Right lobe of liver (tissue), 6 donors: Measurements from ENCODE around the gene RANBP1. TPM values are rescaled to one million over a fixed set of nuclear protein-coding genes. Genes with fewer than 3 reads are reported as not detected.

Experiments used
- ATAC-seq, 4 donors: fragments of 200-7000 bp; cut with Tn5 transposase; one replicate each; pipeline ENCODE4 v1.9.1; 2020; ENCODE audit warnings: mild to moderate bottlenecking in 4 of 4, moderate library complexity in 4 of 4
- DNase-seq, 3 donors: peaks; one replicate each; pipeline ENCODE4 v3.0.0-alpha.2; 2020
- H3K27ac ChIP-seq, 3 donors: fragments of 200-600 bp; one replicate each; pipeline ENCODE4 v1.8.0; 2022
- H3K27me3 ChIP-seq, 2 donors: fragments of 200-600 bp; one replicate each; pipeline ENCODE4 v1.8.0; 2022
- H3K36me3 ChIP-seq, 4 donors: fragments of 200-600 bp; sonication (generic) in 1 of 4; one replicate each; pipeline versions ENCODE4 v1.5.1 to v1.8.0; 2017 to 2022; ENCODE audit warnings: control low read depth in 1 of 4
- H3K4me1 ChIP-seq, 4 donors: fragments of 200-600 bp; sonication (generic) in 1 of 4; one replicate each; pipeline versions ENCODE4 v1.5.1 to v1.8.0; 2017 to 2022; ENCODE audit warnings: control low read depth in 1 of 4
- H3K4me3 ChIP-seq, 3 donors: fragments of 200-600 bp; one replicate each; pipeline ENCODE4 v1.8.0; 2022
- H3K9me3 ChIP-seq, 4 donors: fragments of 200-600 bp; sonication (generic) in 1 of 4; one replicate each; pipeline versions ENCODE4 v1.5.1 to v1.8.0; 2017 to 2022; ENCODE audit warnings: control low read depth in 1 of 4
- CTCF ChIP-seq, 4 donors: fragments of 200-600 bp in 3 of 4; fragments of 450-650 bp in 1 of 4; IDR thresholded peaks; one replicate each; pipeline versions ENCODE4 v1.5.1 to v1.8.0; 2016 to 2022; ENCODE audit warnings: antibody characterized with exemption in 4 of 4, mild to moderate bottlenecking in 2 of 4
- POLR2A ChIP-seq: fragments of 450-650 bp; IDR thresholded peaks from one replicate; pipeline ENCODE4 v1.6.1; 2017; ENCODE audit warnings: antibody characterized with exemption, mild to moderate bottlenecking
- WGBS: methylation state at CpG from one replicate; pipeline ENCODE4 v1.1.6; 2018; ENCODE audit warnings: low coverage, low lambda C conversion rate; ENCODE audit not compliant: insufficient coverage; ENCODE audit errors: missing lambda C conversion rate; 5-methylcytosine and 5-hydroxymethylcytosine counted together
- intact Hi-C, 2 donors: fragments of 100-400 bp; cut with DNase I; formaldehyde crosslinking; loops; one replicate each; pipeline versions ENCODE4 v1.11.2 to v1.14.1; 2022
- total RNA-seq, 6 experiments: library from RNA; depleted of rRNA in 2 of 6; stranded (reverse); fragments of >200 nt in 2 of 6; fragmentation: NEBNext Ultra II Directional in 3 of 6; extraction: Animal tissue kit (Norgen Biotek cat#: 25700) in 3 of 6; gene quantifications; one replicate each; pipeline versions ENCODE4 v1.1.0 to v1.2.4, GENCODE V29; 2016 to 2023
- donor health status: DM: no; HTN: yes; CAD: no.
- donor health status: DM: no; HTN: no; CAD: no.
- donor health status: DM: no; HTN: no; CAD: no.
- donor health status: DM: no; HTN: yes; CAD: no.
- donor health status: DM: no; HTN: yes; CAD: no.

The RANBP1 gene
- total RNA-seq, 6 experiments from 2014 or later = 39.5 to 224 (median 52.2) TPM

- DNase-seq (peak in 2 of 3 donors; percentile 16 to 46), ATAC-seq (no peak)
- H3K27ac ChIP-seq = no peak overlapping the region
- peaks cover 3 to 71% (median 24%) of the 10 kb centered on the region in 4 donors for H3K36me3 ChIP-seq
- H3K4me1 ChIP-seq = peaks cover 0 to 9% (median 5%) of the 10 kb centered on the region in 4 donors
- no peak overlapping the region for H3K4me3 ChIP-seq
- no peaks in the 10 kb centered on the region for H3K27me3 ChIP-seq
- 13% methylated on average over 4 of the region's 7 CpGs for WGBS
- intact Hi-C loops = loop anchor here (10.0 kb wide), 1 partner anchor 137 kb away; no protein-coding TSS in a partner anchor
- no peak for TF ChIP-seq CTCF (IDR thresholded peaks at IDR 0.05)
- TF ChIP-seq POLR2A = no peak
- no peaks in the 10 kb centered on the region for H3K9me3 ChIP-seq
Measured at GRCh38 chr22:20111689-20112622, 3.9 kb upstream of the RANBP1 start.

- DNase-seq (peak in 2 of 3 donors; percentile 16 to 50), ATAC-seq (no peak)
- Histone ChIP-seq H3K4me1 (peaks cover 0 to 10% (median 5%) of the 10 kb centered on the region in 4 donors), H3K9me3 (no peaks in the 10 kb centered on the region), H3K27ac (no peak overlapping the region), H3K4me3 (no peak overlapping the region), H3K27me3 (no peaks in the 10 kb centered on the region), H3K36me3 (peaks cover 0 to 62% (median 20%) of the 10 kb centered on the region in 4 donors)
- intact Hi-C loops = loop anchor here (10.0 kb wide), 1 partner anchor 138 kb away; no protein-coding TSS in a partner anchor
- TF ChIP-seq CTCF (IDR thresholded peaks at IDR 0.05) (no peak), POLR2A (no peak)
- WGBS = 69% methylated on average over 6 of the region's 26 CpGs
Measured at GRCh38 chr22:20112623-20113511, 3.0 kb upstream of the RANBP1 start.

- Histone ChIP-seq H3K4me3 (no peak overlapping the region), H3K4me1 (peaks cover 0 to 19% (median 9%) of the 10 kb centered on the region in 4 donors), H3K27ac (no peak overlapping the region), H3K9me3 (no peaks in the 10 kb centered on the region), H3K36me3 (peaks cover 0 to 56% (median 17%) of the 10 kb centered on the region in 4 donors), H3K27me3 (no peaks in the 10 kb centered on the region)
- ATAC-seq (no peak), DNase-seq (peak in 2 of 3 donors; percentile 21 to 53)
- WGBS = 71% methylated on average over 3 of the region's 19 CpGs
- TF ChIP-seq CTCF (IDR thresholded peaks at IDR 0.05) = no peak
- TF ChIP-seq POLR2A = no peak
- intact Hi-C loops = loop anchor here (10.0 kb wide), 1 partner anchor 139 kb away; no protein-coding TSS in a partner anchor
Measured at GRCh38 chr22:20113551-20114310, 2.2 kb upstream of the RANBP1 start.
